Glutamatergic neuron (in vitro differentiated cells): ENCODE measurements around the gene RARB. TPM values are rescaled to one million over a fixed set of nuclear protein-coding genes. Genes with fewer than 3 reads are reported as not detected.

Experiments used
- DNase-seq: peaks from one replicate; pipeline ENCODE4 v3.0.0; 2022
- H3K27ac Mint-ChIP-seq: one replicate; pipeline ENCODE4 v1.8.0; 2020; ENCODE audit warnings: mild to moderate bottlenecking, mixed read lengths, inconsistent platforms; ENCODE audit not compliant: unreplicated experiment
- H3K27me3 Mint-ChIP-seq: one replicate; pipeline ENCODE4 v1.8.0; 2020; ENCODE audit warnings: mild to moderate bottlenecking, moderate library complexity, mixed read lengths, inconsistent platforms; ENCODE audit not compliant: unreplicated experiment
- H3K36me3 Mint-ChIP-seq: one replicate; pipeline ENCODE4 v1.8.0; 2020; ENCODE audit warnings: mild to moderate bottlenecking, mixed read lengths, inconsistent platforms; ENCODE audit not compliant: unreplicated experiment
- H3K4me1 Mint-ChIP-seq: one replicate; pipeline ENCODE4 v1.8.0; 2020; ENCODE audit warnings: mild to moderate bottlenecking, low read depth, mixed read lengths, inconsistent platforms; ENCODE audit not compliant: unreplicated experiment
- H3K4me3 Mint-ChIP-seq: one replicate; pipeline ENCODE4 v1.8.0; 2020; ENCODE audit warnings: mild to moderate bottlenecking, mixed read lengths, inconsistent platforms; ENCODE audit not compliant: unreplicated experiment
- H3K9me3 Mint-ChIP-seq: one replicate; pipeline ENCODE4 v1.8.0; 2020; ENCODE audit warnings: mild to moderate bottlenecking, moderate library complexity, mixed read lengths, inconsistent platforms; ENCODE audit not compliant: unreplicated experiment
- CTCF ChIP-seq: fragments of 200-600 bp; sonication (generic); IDR thresholded peaks from one replicate; pipeline ENCODE4 v1.5.0; 2021; ENCODE audit not compliant: partially characterized antibody, unreplicated experiment
- total RNA-seq: library from RNA; stranded (reverse); fragmentation: NEBNext Ultra II Directional; extraction: Animal tissue kit (Norgen Biotek cat#: 25700); gene quantifications from one replicate; pipeline ENCODE4 v1.2.1, GENCODE V29; 2021; ENCODE audit not compliant: unreplicated experiment

The RARB gene
- total RNA-seq, 1 donor from 2014 or later, result 1.2 TPM

- TF ChIP-seq CTCF, result no peak
- no peaks in the 10 kb centered on the region for H3K36me3 Mint-ChIP-seq
- H3K27me3 Mint-ChIP-seq, result peaks cover 3% of the 10 kb centered on the region
- H3K9me3 Mint-ChIP-seq, result peaks cover 4% of the 10 kb centered on the region
- peaks cover 47% of the 10 kb centered on the region for H3K4me1 Mint-ChIP-seq
- H3K4me3 Mint-ChIP-seq, result peak overlapping the region; percentile 58
- H3K27ac Mint-ChIP-seq, result peak overlapping the region; percentile 50
- no peak for DNase-seq
Measured at GRCh38 chr3:25454005-25454927, 26.2 kb downstream of the RARB start.

GRCh38 chr3:25455441-25456132 lies 27.5 kb downstream of the RARB start:
- no peaks in the 10 kb centered on the region for H3K36me3 Mint-ChIP-seq
- H3K4me3 Mint-ChIP-seq, result peak overlapping the region; percentile 73
- H3K9me3 Mint-ChIP-seq, result peaks cover 4% of the 10 kb centered on the region
- peak; percentile 60 for DNase-seq
- H3K27ac Mint-ChIP-seq, result peak overlapping the region; percentile 89
- TF ChIP-seq CTCF, result no peak
- H3K27me3 Mint-ChIP-seq, result peaks cover 2% of the 10 kb centered on the region
- peaks cover 47% of the 10 kb centered on the region for H3K4me1 Mint-ChIP-seq

GRCh38 chr3:25456723-25457670 lies 28.9 kb downstream of the RARB start:
- H3K27ac Mint-ChIP-seq, result no peak overlapping the region
- TF ChIP-seq CTCF, result no peak
- no peaks in the 10 kb centered on the region for H3K36me3 Mint-ChIP-seq
- H3K4me3 Mint-ChIP-seq, result no peak overlapping the region
- DNase-seq, result no peak
- peaks cover 2% of the 10 kb centered on the region for H3K27me3 Mint-ChIP-seq
- peaks cover 42% of the 10 kb centered on the region for H3K4me1 Mint-ChIP-seq
- H3K9me3 Mint-ChIP-seq, result peaks cover 4% of the 10 kb centered on the region

GRCh38 chr3:25457671-25458419 lies 29.8 kb downstream of the RARB start:
- Mint-ChIP-seq H3K27me3 (peaks cover 2% of the 10 kb centered on the region), H3K4me1 (peaks cover 41% of the 10 kb centered on the region), H3K9me3 (peaks cover 4% of the 10 kb centered on the region), H3K36me3 (no peaks in the 10 kb centered on the region), H3K4me3 (no peak overlapping the region), H3K27ac (no peak overlapping the region)
- DNase-seq, result no peak
- TF ChIP-seq CTCF, result no peak
